A549 (cell line): ENCODE data around the gene IKZF5. TPM values are rescaled to one million over a fixed set of nuclear protein-coding genes. Genes with fewer than 3 reads are reported as not detected.

ENCODE experiments used
- ATAC-seq, 2 experiments: fragments of 200-7000 bp in 1 of 2; fragments of >200 bp in 1 of 2; cut with Nextera tagmentation in 1 of 2; cut with Tn5 transposase in 1 of 2; 3 replicates each; pipeline versions ENCODE4 v1.8.0 to v1.9.1; 2018 to 2020; ENCODE audit warnings: mild to moderate bottlenecking in 1 of 2, moderate library complexity in 1 of 2
- CTCF ChIA-PET: fragments of 300-600 bp; sonication (Branson Sonifier 250); formaldehyde crosslinking; extraction: SDS; loops from one replicate; lab custom pipeline; 2021; ENCODE audit warnings: antibody characterized with exemption, inconsistent platforms; lab: Yijun Ruan, JAX
- POLR2A ChIA-PET: fragments of 350-600 bp; formaldehyde crosslinking; extraction: SDS; loops from one replicate; lab custom pipeline; 2021; ENCODE audit warnings: antibody characterized with exemption, inconsistent platforms; lab: Yijun Ruan, JAX
- DNase-seq, 2 experiments: peaks; one replicate each; pipeline versions ENCODE4 v3.0.0 to v3.0.0-alpha.2; 2011 to 2016; ENCODE audit warnings: low read depth in 1 of 2, low spot score in 1 of 2
- FAIRE-seq: peaks from 2 replicates; lab custom pipeline; 2011; peaks lifted over from hg19 to GRCh38; lab: Jason Lieb, UNC
- H3K27ac ChIP-seq, 2 experiments: fragments of >200 bp; sonication (Bioruptor Twin); formaldehyde crosslinking; 3 replicates each; pipeline ENCODE4 v1.5.1; 2016 to 2017
- H3K4me1 ChIP-seq: fragments of >200 bp; sonication (Bioruptor Twin); formaldehyde crosslinking; 3 replicates; pipeline ENCODE4 v1.6.1; 2016
- H3K4me2 ChIP-seq: fragments of >200 bp; sonication (Bioruptor Twin); formaldehyde crosslinking; 3 replicates; pipeline ENCODE4 v1.6.1; 2016
- H3K4me3 ChIP-seq: fragments of >200 bp; sonication (Bioruptor Twin); formaldehyde crosslinking; 3 replicates; pipeline ENCODE4 v1.5.1; 2016
- H3K9me3 ChIP-seq: fragments of >200 bp; sonication (Bioruptor Twin); formaldehyde crosslinking; 3 replicates; pipeline ENCODE4 v1.6.1; 2016
- CBX2 ChIP-seq: fragments of 200-600 bp; sonication (generic); IDR thresholded peaks from 2 replicates; pipeline ENCODE4 v1.6.1; 2016; ENCODE audit warnings: low read depth, mild to moderate bottlenecking, borderline replicate concordance
- CBX8 ChIP-seq: fragments of 200-600 bp; sonication (generic); IDR thresholded peaks from 2 replicates; pipeline ENCODE4 v1.6.1; 2016
- CEBPB ChIP-seq, 2 experiments: fragments of >200 bp in 1 of 2; sonication (Bioruptor Twin) in 1 of 2; formaldehyde crosslinking in 1 of 2; IDR thresholded peaks; 2 replicates each; pipeline ENCODE4 v1.6.1; 2012 to 2016
- CTCF ChIP-seq: fragments of >200 bp; sonication (Bioruptor Twin); formaldehyde crosslinking; IDR thresholded peaks from 3 replicates; pipeline ENCODE4 v1.5.1; 2016
- E2F6 ChIP-seq: IDR thresholded peaks from 2 replicates; pipeline ENCODE4 v1.6.1; 2012; ENCODE audit warnings: low read depth, borderline replicate concordance
- EHMT2 ChIP-seq: fragments of 200-600 bp; sonication (generic); IDR thresholded peaks from 2 replicates; pipeline ENCODE4 v1.6.1; 2016; ENCODE audit warnings: antibody characterized with exemption, low read depth, mild to moderate bottlenecking, moderate library complexity
- ELK1 ChIP-seq: fragments of 150-350 bp; IDR thresholded peaks from 2 replicates; pipeline ENCODE4 v1.6.1; 2014; ENCODE audit warnings: low read depth, mild to moderate bottlenecking, low read length
- GATA3 ChIP-seq: IDR thresholded peaks from 2 replicates; pipeline ENCODE4 v1.6.1; 2012; ENCODE audit warnings: borderline replicate concordance
- HES2 ChIP-seq: fragments of >200 bp; sonication (Bioruptor Twin); formaldehyde crosslinking; IDR thresholded peaks from 2 replicates; pipeline ENCODE4 v1.6.1; 2016
- HOXB5 ChIP-seq: fragments of 250-450 bp; sonication (Bioruptor Pico); IDR thresholded peaks from 2 replicates; pipeline ENCODE4 v1.5.0; 2020; ENCODE audit warnings: mild to moderate bottlenecking, moderate library complexity
- JUN ChIP-seq, 2 experiments: fragments of >200 bp; sonication (Bioruptor Twin); formaldehyde crosslinking; IDR thresholded peaks; 2 replicates in 1 of 2; 3 replicates in 1 of 2; pipeline ENCODE4 v1.6.1; 2016 to 2017
- MAX ChIP-seq: IDR thresholded peaks from 2 replicates; pipeline ENCODE4 v1.6.1; 2012
- MAZ ChIP-seq: fragments of 150-350 bp; IDR thresholded peaks from 2 replicates; pipeline ENCODE4 v1.6.1; 2014; ENCODE audit warnings: antibody characterized with exemption, low read depth, low read length, borderline replicate concordance
- RARB ChIP-seq: fragments of 250-450 bp; sonication (Bioruptor Pico); IDR thresholded peaks from 2 replicates; pipeline ENCODE4 v1.8.0; 2021; ENCODE audit warnings: mild to moderate bottlenecking, moderate library complexity
- REST ChIP-seq: fragments of 200-600 bp; sonication (generic); IDR thresholded peaks from 2 replicates; pipeline ENCODE4 v1.6.1; 2016; ENCODE audit warnings: antibody characterized with exemption, mild to moderate bottlenecking, moderate library complexity
- RNF2 ChIP-seq: fragments of 200-600 bp; sonication (generic); IDR thresholded peaks from 2 replicates; pipeline ENCODE4 v1.6.1; 2016; ENCODE audit warnings: low read depth, mild to moderate bottlenecking, antibody characterized with exemption, moderate library complexity, borderline replicate concordance
- WGBS: methylation state at CpG from one replicate; pipeline ENCODE4 v1.1.6; 2017; ENCODE audit errors: missing lambda C conversion rate; 5-methylcytosine and 5-hydroxymethylcytosine counted together
- polyA plus RNA-seq, 4 experiments: library from polyadenylated mRNA; depleted of rRNA in 3 of 4; stranded (reverse); fragments of >200 nt; fragmentation: RNase III in 1 of 4; extraction: RNeasy Plus Mini Kit Qiagen cat#74134 plus additional on column Dnase treatment in 1 of 4; gene quantifications; 2 replicates in 3 of 4; 3 replicates in 1 of 4; pipeline ENCODE4 v1.2.3, GENCODE V29; 2011 to 2017

IKZF5 gene
- polyA plus RNA-seq, 2 of the 4 experiments (the other 2 are of a cell fraction), result 5.0 to 10.2 TPM

GRCh38 chr10:122986335-122986734 is 22.3 kb downstream of the IKZF5 start (continued):
- no peak for TF ChIP-seq GATA3

GRCh38 chr10:122984708-122985107 is 23.9 kb downstream of the IKZF5 start:
- Histone ChIP-seq H3K9me3 (no peaks in the 10 kb centered on the region), H3K4me1 (0 out of 3 replicates have a peak, but pooled peaks cover 1% of the 10 kb centered on the region), H3K27ac (no peak overlapping the region), H3K4me3 (no peak overlapping the region), H3K4me2 (no peak overlapping the region)
- DNase-seq (no peak), ATAC-seq (no peak), FAIRE-seq (no peak)
- TF ChIP-seq REST, result no peak
- no peak for TF ChIP-seq EHMT2
- no peak for TF ChIP-seq RNF2
- TF ChIP-seq JUN (IDR thresholded peaks at IDR 0.05), result no peak
- TF ChIP-seq RARB (CRISPR knock-in tag), result no peak
- TF ChIP-seq CEBPB (IDR thresholded peaks at IDR 0.05), result no peak
- no peak for TF ChIP-seq MAZ
- no peak for TF ChIP-seq E2F6
- no peak for TF ChIP-seq HOXB5 (CRISPR knock-in tag)
- TF ChIP-seq CTCF, result no peak
- TF ChIP-seq ELK1, result no peak
- CTCF ChIA-PET, result interaction anchor here (1.2 kb wide), 1 partner anchor 149 kb away, joined by 3 read pairs; no protein-coding TSS in a partner anchor
- POLR2A ChIA-PET, result interaction anchor here (0.7 kb wide), 1 partner anchor 1455 kb away, joined by 3 read pairs; no protein-coding TSS in a partner anchor
- WGBS, result 93% methylated on average over 2 of the region's 2 CpGs

GRCh38 chr10:122983898-122984297 is 24.7 kb downstream of the IKZF5 start:
- H3K27ac ChIP-seq, result no peak overlapping the region
- no peaks in the 10 kb centered on the region for H3K9me3 ChIP-seq
- no peak for DNase-seq
- H3K4me1 ChIP-seq, result 0 out of 3 replicates have a peak, but pooled peaks cover 4% of the 10 kb centered on the region
- H3K4me2 ChIP-seq, result no peak overlapping the region
- CTCF ChIA-PET, result interaction anchor here (1.2 to 1.4 kb wide), 2 partner anchors 24 to 149 kb away, joined by 3 to 5 read pairs; no protein-coding TSS in a partner anchor
- TF ChIP-seq ELK1 (no peak), MAX (no peak), CBX2 (no peak), HES2 (no peak), CBX8 (no peak)
- TF ChIP-seq, all 56 proteins: peak for 0
- H3K4me3 ChIP-seq, result no peak overlapping the region
- 93% methylated on average over 6 of the region's 6 CpGs for WGBS
- ATAC-seq, result no peak
- FAIRE-seq, result no peak
- POLR2A ChIA-PET, result interaction anchor here (0.7 kb wide), 1 partner anchor 1456 kb away, joined by 3 read pairs; no protein-coding TSS in a partner anchor
